ENCODE results near the gene PPP4R3A.
A peak's percentile ranks its signal among the peaks of the same experiment; 100 is the strongest.

Gene PPP4R3A

GRCh38 chr14:91509878-91510170 is 286 bp downstream of the PPP4R3A start:
- H3K4me3 ChIP-seq (ENCODE audit: low read depth, low read length), result peak overlapping the region; percentile 92
- in situ Hi-C loops (cut with HindIII; ENCODE audit: low pct_ligation_motif_present, low sequenced_read_pairs), result no loop called here
- TF ChIP-seq, protein P1, sequence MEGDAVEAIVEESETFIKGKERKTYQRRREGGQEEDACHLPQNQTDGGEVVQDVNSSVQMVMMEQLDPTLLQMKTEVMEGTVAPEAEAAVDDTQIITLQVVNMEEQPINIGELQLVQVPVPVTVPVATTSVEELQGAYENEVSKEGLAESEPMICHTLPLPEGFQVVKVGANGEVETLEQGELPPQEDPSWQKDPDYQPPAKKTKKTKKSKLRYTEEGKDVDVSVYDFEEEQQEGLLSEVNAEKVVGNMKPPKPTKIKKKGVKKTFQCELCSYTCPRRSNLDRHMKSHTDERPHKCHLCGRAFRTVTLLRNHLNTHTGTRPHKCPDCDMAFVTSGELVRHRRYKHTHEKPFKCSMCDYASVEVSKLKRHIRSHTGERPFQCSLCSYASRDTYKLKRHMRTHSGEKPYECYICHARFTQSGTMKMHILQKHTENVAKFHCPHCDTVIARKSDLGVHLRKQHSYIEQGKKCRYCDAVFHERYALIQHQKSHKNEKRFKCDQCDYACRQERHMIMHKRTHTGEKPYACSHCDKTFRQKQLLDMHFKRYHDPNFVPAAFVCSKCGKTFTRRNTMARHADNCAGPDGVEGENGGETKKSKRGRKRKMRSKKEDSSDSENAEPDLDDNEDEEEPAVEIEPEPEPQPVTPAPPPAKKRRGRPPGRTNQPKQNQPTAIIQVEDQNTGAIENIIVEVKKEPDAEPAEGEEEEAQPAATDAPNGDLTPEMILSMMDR (IDR thresholded peaks at IDR 0.05; ENCODE audit: low read depth, low read length, missing control alignments), result no peak

GRCh38 chr14:91509083-91509877 is 830 bp downstream of the PPP4R3A start:
- TF ChIP-seq, protein P1 (IDR thresholded peaks at IDR 0.05; ENCODE audit: low read depth, low read length, missing control alignments), result no peak
- DNase-seq, result no peak
- in situ Hi-C loops (cut with HindIII; ENCODE audit: low pct_ligation_motif_present, low sequenced_read_pairs), result no loop called here
- no peaks in the 10 kb centered on the region for H3K27me3 ChIP-seq (replicated peaks)
- H3K27ac ChIP-seq, result peak overlapping the region; percentile 94
- H3K4me3 ChIP-seq (ENCODE audit: low read depth, low read length), result peak overlapping the region; percentile 92
- no peaks in the 10 kb centered on the region for H3K36me3 ChIP-seq (replicated peaks)

More at GRCh38 chr14:91509878-91510170, 286 bp downstream of the PPP4R3A start:
- H3K27ac ChIP-seq, result peak overlapping the region; percentile 94
- DNase-seq, result no peak
- no peaks in the 10 kb centered on the region for H3K27me3 ChIP-seq (replicated peaks)
- H3K36me3 ChIP-seq (replicated peaks), result no peaks in the 10 kb centered on the region

DNA sequence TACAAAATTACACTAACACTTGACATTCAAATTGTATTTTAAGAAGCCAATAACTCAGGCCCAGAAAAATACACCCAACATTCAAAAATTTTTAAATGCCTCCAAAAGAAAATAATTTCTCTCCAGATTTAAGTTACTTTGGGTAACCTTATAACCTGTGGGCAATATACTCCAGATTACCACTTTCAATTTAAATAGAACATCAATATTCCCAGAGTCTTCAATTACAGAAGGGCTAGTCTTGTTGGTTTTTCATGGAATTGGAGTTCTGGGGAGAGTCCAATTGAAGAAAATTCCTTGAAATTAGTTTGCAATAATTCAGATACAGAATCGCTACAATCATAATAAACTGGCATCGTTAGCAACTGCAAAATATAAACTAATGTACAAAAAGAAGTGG is 2.0 kb downstream of the PPP4R3A start:
- Histone ChIP-seq H3K27ac (no peak overlapping the region), H3K36me3 (replicated peaks) (no peaks in the 10 kb centered on the region), H3K4me3 (ENCODE audit: low read depth, low read length) (peak overlapping the region; percentile 92), H3K27me3 (replicated peaks) (no peaks in the 10 kb centered on the region)
- TF ChIP-seq, protein P1 (IDR thresholded peaks at IDR 0.05; ENCODE audit: low read depth, low read length, missing control alignments), result no peak
- DNase-seq, result no peak
- in situ Hi-C loops (cut with HindIII; ENCODE audit: low pct_ligation_motif_present, low sequenced_read_pairs), result no loop called here

DNA sequence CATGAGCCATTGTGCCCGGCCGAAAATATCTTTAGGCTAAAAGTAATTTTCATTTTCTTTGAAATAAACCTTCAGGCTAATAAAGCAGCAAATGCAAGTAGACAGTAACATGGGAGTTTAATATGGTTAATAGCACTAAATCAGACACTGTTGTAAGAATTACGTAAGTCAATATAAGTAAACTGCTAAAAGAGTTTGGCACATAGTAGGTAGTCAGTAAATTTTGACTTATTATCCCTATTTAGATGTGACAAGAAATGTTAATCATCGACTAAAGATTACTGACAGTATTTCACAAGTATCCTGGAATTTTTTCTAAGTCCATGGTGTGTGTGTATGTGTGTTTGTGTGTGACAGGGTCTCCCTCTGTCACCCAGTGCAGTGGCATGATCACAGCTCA is 3.9 kb downstream of the PPP4R3A start:
- TF ChIP-seq, protein P1 (IDR thresholded peaks at IDR 0.05; ENCODE audit: low read depth, low read length, missing control alignments), result no peak
- Histone ChIP-seq H3K4me3 (ENCODE audit: low read depth, low read length) (no peak overlapping the region), H3K27ac (no peak overlapping the region), H3K36me3 (replicated peaks) (no peaks in the 10 kb centered on the region), H3K27me3 (replicated peaks) (no peaks in the 10 kb centered on the region)
- in situ Hi-C loops (cut with HindIII; ENCODE audit: low pct_ligation_motif_present, low sequenced_read_pairs), result no loop called here
- DNase-seq, result no peak

GRCh38 chr14:91503000-91503504 is 7.1 kb downstream of the PPP4R3A start:
- Histone ChIP-seq H3K4me3 (ENCODE audit: low read depth, low read length) (no peak overlapping the region), H3K36me3 (replicated peaks) (no peaks in the 10 kb centered on the region), H3K27ac (no peak overlapping the region), H3K27me3 (replicated peaks) (no peaks in the 10 kb centered on the region)
- no peak for DNase-seq
- in situ Hi-C loops (cut with HindIII; ENCODE audit: low pct_ligation_motif_present, low sequenced_read_pairs), result no loop called here
- TF ChIP-seq, protein P1 (IDR thresholded peaks at IDR 0.05; ENCODE audit: low read depth, low read length, missing control alignments), result no peak
